ENCODE data around the gene TAS2R10. TPM values are rescaled to one million over a fixed set of nuclear protein-coding genes. Genes with fewer than 3 reads are reported as not detected.

The TAS2R10 gene
- 0.66 and 0.72 TPM in 2 replicates for total RNA-seq

DNA sequence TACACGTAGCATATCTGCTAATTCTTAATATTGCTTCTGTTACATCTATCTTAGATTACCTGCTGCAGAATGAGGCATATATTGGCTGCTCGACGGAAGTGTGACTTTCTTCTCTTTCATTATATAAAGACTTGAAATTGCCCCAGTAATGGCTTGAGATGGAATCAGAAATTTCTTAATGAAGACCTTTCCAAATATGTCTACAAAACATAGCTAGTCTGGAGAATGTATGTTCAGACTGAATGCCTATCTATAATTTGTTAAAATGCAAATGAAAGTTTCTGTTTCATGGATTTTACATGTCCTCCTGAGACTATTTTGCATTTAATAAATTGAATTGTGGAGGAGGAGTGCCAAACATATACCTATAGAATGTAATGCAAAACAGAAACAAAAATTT, at the start of gene TAS2R10:
TAS2R10 (minus strand) TSS at position 101 of the 400 bp plus-strand sequence; CDS start at position 12, 89 bp downstream.

GRCh38 chr12:10849425-10849878, 23.3 kb upstream of the TAS2R10 start, which contains the start of gene PRR4:
Gene PRR4 (minus strand): TSS chr12:10849475. CDS start chr12:10849437, 38 bp downstream.

DNA sequence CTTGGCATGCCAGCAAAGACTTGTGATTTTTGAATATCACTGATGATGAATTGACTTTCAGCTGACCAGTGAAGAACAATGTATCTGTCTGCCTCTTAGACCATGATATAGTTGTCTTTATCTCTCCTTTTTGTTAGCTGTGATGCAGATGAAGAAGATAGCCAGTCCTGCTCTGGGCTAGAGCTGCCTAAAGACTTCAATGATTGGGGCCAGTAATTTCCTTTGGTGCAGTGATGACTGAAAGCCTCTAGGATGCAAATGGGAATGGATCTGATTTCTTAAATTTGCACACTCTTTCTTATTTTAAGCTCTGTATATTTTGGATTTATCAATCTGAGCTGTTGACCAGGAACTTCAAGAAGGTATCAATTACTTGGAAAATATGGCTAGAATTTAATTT, 16.1 kb downstream of the TAS2R10 start, which contains the start of gene TAS2R9:
TAS2R9 (minus strand) TSS at position 101 of the 400 bp plus-strand sequence; CDS start at position 8, 93 bp downstream.

GRCh38 chr12:10807186-10807585, 19.0 kb downstream of the TAS2R10 start, which contains the start of gene TAS2R8:
Gene TAS2R8 (minus strand): TSS chr12:10807286. CDS start chr12:10806980, 306 bp downstream.

DNA sequence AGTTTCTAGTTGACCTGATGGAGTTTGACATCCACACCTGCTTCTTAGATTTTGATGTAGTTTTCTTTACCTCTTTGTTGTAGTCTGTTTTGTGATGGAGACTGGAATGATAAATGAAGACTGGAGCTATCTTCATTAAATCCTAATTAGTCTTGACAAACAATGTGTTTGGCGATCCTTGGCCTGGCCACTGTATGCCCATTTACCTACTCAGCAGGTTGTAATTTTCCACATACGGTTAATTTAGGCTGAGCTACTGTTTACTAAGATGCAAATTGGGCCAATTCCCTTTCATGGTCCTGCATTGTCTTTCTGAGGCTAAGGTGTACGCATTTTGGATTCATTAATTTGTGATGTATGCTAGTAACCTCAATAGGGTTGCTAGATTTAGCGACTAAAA, 23.6 kb downstream of the TAS2R10 start, which contains the start of gene TAS2R7:
TAS2R7 (minus strand) TSS at position 41 of the 400 bp plus-strand sequence. CDS start 57 bp downstream, outside the sequence.

Other genes starting within 250 kb of the TAS2R10 start
- 24.9 and 27.3 TPM in 2 replicates for gene MAGOHB, start 212.7 kb downstream of the TAS2R10 start, total RNA-seq
- gene STYK1, start 152.3 kb downstream of the TAS2R10 start, total RNA-seq = 5.2 and 19.5 TPM in 2 replicates
- 174 and 228 TPM in 2 replicates for gene YBX3, start 103.0 kb downstream of the TAS2R10 start, total RNA-seq
- 0.09 TPM in 1 of 2 replicates, not detected in the other for gene TAS2R7, start 23.7 kb downstream of the TAS2R10 start, total RNA-seq
- gene TAS2R8, start 19.1 kb downstream of the TAS2R10 start, total RNA-seq = 0.09 TPM in 1 of 2 replicates, not detected in the other
- gene TAS2R9, start 16.2 kb downstream of the TAS2R10 start, total RNA-seq = 0.09 TPM in 1 of 2 replicates, not detected in the other
- 0.18 and 0.66 TPM in 2 replicates for gene PRR4, start 23.1 kb upstream of the TAS2R10 start, total RNA-seq
- 13.2 and 26.6 TPM in 2 replicates for gene PRH1, start 57.9 kb upstream of the TAS2R10 start, total RNA-seq
- 0.99 and 1.8 TPM in 2 replicates for gene TAS2R13, start 83.2 kb upstream of the TAS2R10 start, total RNA-seq
- gene PRH2, start 102.9 kb upstream of the TAS2R10 start, total RNA-seq = not detected in 2 replicates
- 1.6 and 2.7 TPM in 2 replicates for gene TAS2R14, start 112.9 kb upstream of the TAS2R10 start, total RNA-seq
- gene TAS2R50, start 160.6 kb upstream of the TAS2R10 start, total RNA-seq = 1.8 and 4.0 TPM in 2 replicates
- gene TAS2R20, start 171.9 kb upstream of the TAS2R10 start, total RNA-seq = 1.9 and 4.1 TPM in 2 replicates
- 3.4 and 8.8 TPM in 2 replicates for gene TAS2R19, start 196.3 kb upstream of the TAS2R10 start, total RNA-seq
- 2.4 and 5.1 TPM in 2 replicates for gene TAS2R31, start 205.0 kb upstream of the TAS2R10 start, total RNA-seq
- gene TAS2R46, start 235.9 kb upstream of the TAS2R10 start, total RNA-seq = 1.3 and 3.1 TPM in 2 replicates

Measured in endothelial cell of coronary artery (primary cell).